ENCODE data around the gene L3MBTL4.

Gene L3MBTL4

GRCh38 chr18:5964596-5964995 is 450.1 kb downstream of the L3MBTL4 start:
- DNase-seq (ENCODE audit: low read depth, low spot score), result no peak
- TF ChIP-seq CTCF (IDR thresholded peaks at IDR 0.05; ENCODE audit: insufficient read depth, low read length, missing control alignments), result no peak

GRCh38 chr18:5964108-5964507 is 450.6 kb downstream of the L3MBTL4 start:
- no peak for TF ChIP-seq CTCF (IDR thresholded peaks at IDR 0.05; ENCODE audit: insufficient read depth, low read length, missing control alignments)
- no peak for DNase-seq (ENCODE audit: low read depth, low spot score)
- ChIA-PET POLR2A (no interaction called here), CTCF (no interaction called here)
- H3K4me3 ChIP-seq (ENCODE audit: low read depth, low read length), result no peak overlapping the region

More at GRCh38 chr18:5964596-5964995, 450.1 kb downstream of the L3MBTL4 start:
- no peak overlapping the region for H3K4me3 ChIP-seq (ENCODE audit: low read depth, low read length)
- CTCF ChIA-PET, result no interaction called here
- POLR2A ChIA-PET, result no interaction called here

- ChIA-PET CTCF (no interaction called here), POLR2A (no interaction called here)
Observed at GRCh38 chr18:5963267-5963666, 451.4 kb downstream of the L3MBTL4 start.

GRCh38 chr18:5962362-5962761 is 452.3 kb downstream of the L3MBTL4 start:
- POLR2A ChIA-PET, result no interaction called here

More at GRCh38 chr18:5963267-5963666, 451.4 kb downstream of the L3MBTL4 start:
- no peak for DNase-seq (ENCODE audit: low read depth, low spot score)
- TF ChIP-seq CTCF (IDR thresholded peaks at IDR 0.05; ENCODE audit: insufficient read depth, low read length, missing control alignments), result no peak
- H3K4me3 ChIP-seq (ENCODE audit: low read depth, low read length), result no peak overlapping the region

GRCh38 chr18:5961828-5962150 is 452.9 kb downstream of the L3MBTL4 start:
- POLR2A ChIA-PET, result no interaction called here
- CTCF ChIA-PET, result no interaction called here
- no peak for DNase-seq (ENCODE audit: low read depth, low spot score)
- H3K4me3 ChIP-seq (ENCODE audit: low read depth, low read length), result no peak overlapping the region
- TF ChIP-seq CTCF (IDR thresholded peaks at IDR 0.05; ENCODE audit: insufficient read depth, low read length, missing control alignments), result no peak

More at GRCh38 chr18:5962362-5962761, 452.3 kb downstream of the L3MBTL4 start:
- no peak for TF ChIP-seq CTCF (IDR thresholded peaks at IDR 0.05; ENCODE audit: insufficient read depth, low read length, missing control alignments)
- DNase-seq (ENCODE audit: low read depth, low spot score), result no peak
- CTCF ChIA-PET, result no interaction called here
- H3K4me3 ChIP-seq (ENCODE audit: low read depth, low read length), result no peak overlapping the region

- DNase-seq (ENCODE audit: low read depth, low spot score), result no peak
- no peak for TF ChIP-seq CTCF (IDR thresholded peaks at IDR 0.05; ENCODE audit: insufficient read depth, low read length, missing control alignments)
- H3K4me3 ChIP-seq (ENCODE audit: low read depth, low read length), result no peak overlapping the region
- ChIA-PET POLR2A (no interaction called here), CTCF (no interaction called here)
Observed at GRCh38 chr18:5961097-5961827, 453.4 kb downstream of the L3MBTL4 start.
